ENCODE results near the gene GNPTAB.
A peak's percentile ranks its signal among the peaks of the same experiment; 100 is the strongest.

GNPTAB gene

DNA sequence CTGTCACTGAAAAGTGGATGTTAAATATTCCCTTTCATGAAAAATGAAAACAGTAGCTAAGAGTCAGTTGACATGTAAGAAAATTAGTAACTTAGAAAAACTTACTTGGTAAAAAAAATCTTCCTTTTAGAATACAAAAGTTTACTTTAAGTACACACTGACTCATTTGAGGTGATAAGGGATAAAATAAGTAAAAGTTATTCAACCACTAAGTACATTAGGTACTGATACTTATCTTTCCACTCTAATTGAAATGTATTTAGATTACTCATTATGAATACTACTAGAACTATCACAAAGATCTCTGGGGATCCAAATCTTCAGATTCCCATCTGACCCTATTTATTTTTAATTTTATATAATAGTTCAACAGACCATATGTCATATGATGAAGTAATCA is 103.7 kb downstream of the GNPTAB start:
- no peak overlapping the region for H3K9ac ChIP-seq (ENCODE audit: low read length)
- H3K9me3 ChIP-seq (ENCODE audit: control insufficient read depth, low read length): no peaks in the 10 kb centered on the region
- no peaks in the 10 kb centered on the region for H3K27me3 ChIP-seq (replicated peaks; ENCODE audit: control insufficient read depth, insufficient read depth, low read length)
- no peak for DNase-seq (ENCODE audit: low read depth)
- H3K36me3 ChIP-seq (ENCODE audit: control insufficient read depth, insufficient read depth, low read length, severe bottlenecking): peaks cover 68% of the 10 kb centered on the region
- H3K4me1 ChIP-seq (ENCODE audit: control insufficient read depth, insufficient read depth, low read length): no peaks in the 10 kb centered on the region
- no peak overlapping the region for H3K4me3 ChIP-seq (ENCODE audit: low read length)

DNA sequence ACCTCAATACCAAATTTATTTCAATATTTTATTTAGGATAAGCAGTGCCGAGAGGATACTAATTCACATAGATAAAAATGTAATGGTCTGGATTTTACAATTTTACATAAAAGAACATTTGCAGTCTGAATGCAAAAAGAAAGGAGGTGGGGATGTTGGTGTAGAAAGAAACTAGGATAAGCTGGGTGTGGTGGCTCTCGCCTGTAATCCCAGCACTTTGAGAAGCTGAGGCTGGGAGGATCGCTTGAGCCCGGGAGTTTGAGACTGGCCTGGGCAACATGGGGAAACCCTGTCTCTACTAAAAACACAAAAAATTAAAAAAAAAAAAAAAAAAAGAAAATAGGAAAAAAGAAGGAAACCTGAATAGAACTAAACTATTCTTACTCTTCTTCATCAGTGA is 108.4 kb downstream of the GNPTAB start:
- no peak overlapping the region for H3K4me3 ChIP-seq (ENCODE audit: low read length)
- no peak overlapping the region for H3K9ac ChIP-seq (ENCODE audit: low read length)
- peaks cover 44% of the 10 kb centered on the region for H3K36me3 ChIP-seq (ENCODE audit: control insufficient read depth, insufficient read depth, low read length, severe bottlenecking)
- no peak for DNase-seq (ENCODE audit: low read depth)
- peaks cover 6% of the 10 kb centered on the region for H3K4me1 ChIP-seq (ENCODE audit: control insufficient read depth, insufficient read depth, low read length)
- no peaks in the 10 kb centered on the region for H3K27me3 ChIP-seq (replicated peaks; ENCODE audit: control insufficient read depth, insufficient read depth, low read length)
- no peaks in the 10 kb centered on the region for H3K9me3 ChIP-seq (ENCODE audit: control insufficient read depth, low read length)

DNA sequence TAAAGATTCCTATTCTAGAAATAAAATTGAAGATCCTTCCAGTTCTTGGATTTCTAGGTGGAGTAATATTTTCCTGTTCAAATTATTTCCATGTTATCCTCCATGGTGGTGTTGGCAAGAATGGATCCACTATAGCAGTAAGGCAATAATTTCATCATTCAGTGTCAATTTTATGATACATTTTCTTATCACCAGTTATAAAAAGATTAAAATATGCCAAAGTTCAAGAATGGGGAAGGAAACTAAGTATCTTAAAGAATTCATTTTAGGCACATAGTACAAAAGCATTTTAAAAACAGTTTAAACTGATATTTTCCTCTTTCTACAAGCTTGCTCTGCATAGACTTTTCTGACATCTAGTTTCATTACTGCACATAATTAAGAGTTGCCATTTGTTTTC is 110.6 kb downstream of the GNPTAB start:
- DNase-seq (ENCODE audit: low read depth): no peak
- Histone ChIP-seq H3K36me3 (ENCODE audit: control insufficient read depth, insufficient read depth, low read length, severe bottlenecking) (peaks cover 25% of the 10 kb centered on the region), H3K9ac (ENCODE audit: low read length) (no peak overlapping the region), H3K9me3 (ENCODE audit: control insufficient read depth, low read length) (no peaks in the 10 kb centered on the region), H3K4me1 (ENCODE audit: control insufficient read depth, insufficient read depth, low read length) (peaks cover 18% of the 10 kb centered on the region), H3K27me3 (replicated peaks; ENCODE audit: control insufficient read depth, insufficient read depth, low read length) (no peaks in the 10 kb centered on the region), H3K4me3 (ENCODE audit: low read length) (no peak overlapping the region)

DNA sequence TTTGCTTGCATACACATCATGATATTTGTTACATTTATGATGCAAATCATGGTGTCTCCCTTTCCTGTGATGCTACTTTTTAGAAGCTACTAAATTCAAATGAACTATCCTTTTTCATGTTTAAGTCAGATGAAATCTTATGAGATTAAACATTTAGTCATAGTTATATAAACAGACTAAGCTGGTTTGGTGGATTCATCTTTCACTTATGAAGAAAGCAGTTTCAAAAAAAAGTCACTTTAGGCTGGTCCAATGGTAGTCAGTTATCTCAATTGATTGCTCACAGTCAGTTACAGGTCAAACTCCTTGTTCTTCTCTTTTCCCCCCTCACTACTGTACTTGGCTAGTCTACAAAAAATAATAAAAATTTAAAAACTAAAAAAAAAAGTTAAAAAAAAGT is 111.2 kb downstream of the GNPTAB start:
- no peak overlapping the region for H3K9ac ChIP-seq (ENCODE audit: low read length)
- H3K27me3 ChIP-seq (replicated peaks; ENCODE audit: control insufficient read depth, insufficient read depth, low read length): no peaks in the 10 kb centered on the region
- peaks cover 19% of the 10 kb centered on the region for H3K36me3 ChIP-seq (ENCODE audit: control insufficient read depth, insufficient read depth, low read length, severe bottlenecking)
- H3K9me3 ChIP-seq (ENCODE audit: control insufficient read depth, low read length): no peaks in the 10 kb centered on the region
- H3K4me1 ChIP-seq (ENCODE audit: control insufficient read depth, insufficient read depth, low read length): peaks cover 19% of the 10 kb centered on the region
- DNase-seq (ENCODE audit: low read depth): peak; percentile 41
- H3K4me3 ChIP-seq (ENCODE audit: low read length): no peak overlapping the region

DNA sequence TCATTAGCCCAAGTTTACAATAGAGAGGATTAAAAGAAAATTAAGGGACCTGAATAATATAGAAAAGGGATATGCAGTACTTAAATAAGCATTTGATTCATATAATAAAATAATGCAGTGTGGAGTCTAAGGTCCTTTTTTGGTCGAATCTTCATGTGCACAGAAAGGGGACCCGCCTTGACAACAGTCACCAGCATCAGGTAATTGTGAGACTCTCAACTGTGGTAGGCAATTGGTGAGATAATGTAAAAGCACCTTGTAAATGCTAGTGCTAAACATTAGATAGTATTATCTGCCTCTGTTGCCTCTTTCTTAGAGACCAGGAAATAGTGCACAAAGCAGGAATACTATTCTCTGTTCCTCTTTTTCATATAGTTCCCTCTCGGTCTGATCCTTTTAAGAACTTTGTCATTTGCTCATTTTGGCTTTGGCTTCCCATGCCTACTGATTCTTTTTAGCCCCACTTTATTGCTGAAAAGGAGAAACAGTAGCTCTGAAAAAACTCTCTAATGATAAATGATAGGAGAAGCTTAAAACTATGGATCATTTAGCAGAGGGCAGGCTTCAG is 115.8 kb downstream of the GNPTAB start:
- H3K27me3 ChIP-seq (replicated peaks; ENCODE audit: control insufficient read depth, insufficient read depth, low read length): no peaks in the 10 kb centered on the region
- peaks cover 34% of the 10 kb centered on the region for H3K4me1 ChIP-seq (ENCODE audit: control insufficient read depth, insufficient read depth, low read length)
- no peaks in the 10 kb centered on the region for H3K9me3 ChIP-seq (ENCODE audit: control insufficient read depth, low read length)
- no peak for DNase-seq (ENCODE audit: low read depth)
- peaks cover 2% of the 10 kb centered on the region for H3K36me3 ChIP-seq (ENCODE audit: control insufficient read depth, insufficient read depth, low read length, severe bottlenecking)
- no peak overlapping the region for H3K9ac ChIP-seq (ENCODE audit: low read length)
- H3K4me3 ChIP-seq (ENCODE audit: low read length): no peak overlapping the region

DNA sequence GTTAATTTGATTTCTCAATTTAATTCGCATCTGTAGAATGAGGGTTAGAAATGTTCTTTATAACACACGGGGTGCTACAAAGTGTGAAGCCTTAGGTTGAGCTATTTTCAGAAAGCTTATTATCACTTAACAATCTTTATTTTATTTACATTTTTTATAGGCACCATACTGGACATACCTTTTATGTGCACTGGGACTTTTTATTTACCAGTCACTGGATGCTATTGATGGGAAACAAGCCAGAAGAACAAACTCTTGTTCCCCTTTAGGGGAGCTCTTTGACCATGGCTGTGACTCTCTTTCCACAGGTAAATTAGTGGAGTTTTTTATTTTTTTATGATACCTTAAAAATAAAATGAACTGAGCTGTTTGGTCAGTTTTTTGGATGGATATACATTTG is 116.8 kb downstream of the GNPTAB start:
- Histone ChIP-seq H3K27me3 (replicated peaks; ENCODE audit: control insufficient read depth, insufficient read depth, low read length) (no peaks in the 10 kb centered on the region), H3K9me3 (ENCODE audit: control insufficient read depth, low read length) (no peaks in the 10 kb centered on the region), H3K4me3 (ENCODE audit: low read length) (peak overlapping the region; percentile 72), H3K4me1 (ENCODE audit: control insufficient read depth, insufficient read depth, low read length) (peaks cover 34% of the 10 kb centered on the region), H3K9ac (ENCODE audit: low read length) (peak overlapping the region; percentile 58), H3K36me3 (ENCODE audit: control insufficient read depth, insufficient read depth, low read length, severe bottlenecking) (peaks cover 2% of the 10 kb centered on the region)
- DNase-seq (ENCODE audit: low read depth): no peak

DNA sequence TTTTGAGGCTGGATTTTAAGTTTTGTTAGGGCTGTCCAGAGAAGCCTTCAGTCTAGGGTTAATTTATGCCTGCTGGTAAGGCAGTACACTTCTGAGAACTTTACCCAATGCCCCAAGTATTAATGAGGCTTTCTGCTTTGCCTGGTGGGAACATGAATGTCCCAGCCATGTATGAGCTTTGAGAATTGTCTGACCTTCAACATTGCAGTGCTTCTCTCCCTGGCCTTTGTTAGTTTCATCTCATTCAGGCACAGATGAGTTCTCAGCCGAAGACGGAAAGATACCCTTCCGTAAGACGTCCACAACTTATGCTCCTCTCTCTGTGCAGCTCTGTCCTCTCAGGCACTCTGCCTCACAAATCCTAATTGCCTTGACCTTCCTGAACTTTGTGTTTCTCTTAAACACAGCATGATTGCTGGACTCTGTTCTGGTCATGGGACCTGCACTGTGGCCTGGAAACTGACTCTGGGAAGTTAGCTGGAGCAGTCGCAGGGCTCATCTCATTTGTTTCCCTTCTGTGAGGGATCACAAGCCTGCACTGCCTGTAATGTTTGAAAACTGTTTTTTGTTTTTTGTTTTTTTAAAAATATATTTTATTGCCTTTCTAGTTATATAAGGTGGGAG is 117.6 kb downstream of the GNPTAB start:
- Histone ChIP-seq H3K4me3 (ENCODE audit: low read length) (peak overlapping the region; percentile 72), H3K27me3 (replicated peaks; ENCODE audit: control insufficient read depth, insufficient read depth, low read length) (no peaks in the 10 kb centered on the region), H3K9me3 (ENCODE audit: control insufficient read depth, low read length) (no peaks in the 10 kb centered on the region), H3K36me3 (ENCODE audit: control insufficient read depth, insufficient read depth, low read length, severe bottlenecking) (no peaks in the 10 kb centered on the region), H3K9ac (ENCODE audit: low read length) (peak overlapping the region; percentile 58), H3K4me1 (ENCODE audit: control insufficient read depth, insufficient read depth, low read length) (peaks cover 34% of the 10 kb centered on the region)
- DNase-seq (ENCODE audit: low read depth): no peak

DNA sequence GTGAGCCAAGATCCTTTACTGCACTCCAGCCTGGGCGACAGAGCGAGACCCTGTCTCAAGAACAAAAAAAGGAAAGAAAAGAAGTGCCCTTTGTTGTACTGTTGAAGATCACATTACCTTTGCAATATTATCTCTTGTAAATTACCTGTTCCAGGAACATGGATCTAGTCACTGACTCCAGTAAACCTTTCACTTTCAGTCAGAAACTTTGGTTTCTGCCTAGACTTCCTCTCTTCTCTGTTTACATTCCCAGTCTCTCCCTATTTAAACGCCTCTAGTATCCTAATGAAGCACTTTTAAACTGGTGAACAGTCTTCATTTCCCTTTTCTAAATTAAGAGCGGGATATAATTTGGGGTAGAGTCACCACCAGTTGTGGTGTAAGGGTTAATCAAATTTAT is 120.5 kb downstream of the GNPTAB start:
- no peak overlapping the region for H3K4me3 ChIP-seq (ENCODE audit: low read length)
- no peaks in the 10 kb centered on the region for H3K36me3 ChIP-seq (ENCODE audit: control insufficient read depth, insufficient read depth, low read length, severe bottlenecking)
- DNase-seq (ENCODE audit: low read depth): no peak
- H3K27me3 ChIP-seq (replicated peaks; ENCODE audit: control insufficient read depth, insufficient read depth, low read length): no peaks in the 10 kb centered on the region
- H3K9me3 ChIP-seq (ENCODE audit: control insufficient read depth, low read length): no peaks in the 10 kb centered on the region
- H3K9ac ChIP-seq (ENCODE audit: low read length): no peak overlapping the region
- peaks cover 24% of the 10 kb centered on the region for H3K4me1 ChIP-seq (ENCODE audit: control insufficient read depth, insufficient read depth, low read length)

DNA sequence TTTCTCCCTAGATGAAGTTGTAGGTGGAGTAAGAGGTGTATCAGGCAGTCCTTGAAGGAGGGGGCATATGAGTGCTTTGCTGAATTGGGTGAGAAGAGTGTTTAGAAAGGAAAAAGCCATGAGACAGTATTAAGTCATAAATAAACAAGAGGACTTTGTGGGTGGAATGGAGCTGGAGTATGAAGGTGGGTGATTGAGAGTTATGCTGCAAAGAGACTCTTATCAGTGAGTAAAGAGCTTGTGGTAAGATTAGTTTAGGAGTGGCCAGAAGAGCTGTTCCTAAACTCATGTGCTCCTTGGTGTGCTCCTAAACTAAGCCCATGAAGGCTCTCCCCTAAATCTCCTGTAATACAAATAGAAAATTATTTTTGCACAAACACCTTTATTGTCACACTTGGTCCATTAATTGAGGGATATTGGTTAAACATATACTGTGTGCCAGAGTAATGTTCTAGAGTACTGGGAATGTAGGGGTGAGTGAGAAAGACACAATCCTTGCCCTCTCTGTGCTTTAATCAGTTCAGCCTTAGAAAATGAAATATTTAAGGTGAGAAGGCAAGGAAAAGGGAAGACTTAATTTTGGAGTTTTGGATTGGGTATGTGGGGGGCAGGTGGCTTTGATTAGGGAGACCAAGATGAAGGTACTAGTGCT is 123.5 kb downstream of the GNPTAB start:
- DNase-seq (ENCODE audit: low read depth): no peak
- no peak overlapping the region for H3K9ac ChIP-seq (ENCODE audit: low read length)
- no peaks in the 10 kb centered on the region for H3K36me3 ChIP-seq (ENCODE audit: control insufficient read depth, insufficient read depth, low read length, severe bottlenecking)
- no peaks in the 10 kb centered on the region for H3K9me3 ChIP-seq (ENCODE audit: control insufficient read depth, low read length)
- no peaks in the 10 kb centered on the region for H3K27me3 ChIP-seq (replicated peaks; ENCODE audit: control insufficient read depth, insufficient read depth, low read length)
- H3K4me1 ChIP-seq (ENCODE audit: control insufficient read depth, insufficient read depth, low read length): peaks cover 5% of the 10 kb centered on the region
- no peak overlapping the region for H3K4me3 ChIP-seq (ENCODE audit: low read length)

DNA sequence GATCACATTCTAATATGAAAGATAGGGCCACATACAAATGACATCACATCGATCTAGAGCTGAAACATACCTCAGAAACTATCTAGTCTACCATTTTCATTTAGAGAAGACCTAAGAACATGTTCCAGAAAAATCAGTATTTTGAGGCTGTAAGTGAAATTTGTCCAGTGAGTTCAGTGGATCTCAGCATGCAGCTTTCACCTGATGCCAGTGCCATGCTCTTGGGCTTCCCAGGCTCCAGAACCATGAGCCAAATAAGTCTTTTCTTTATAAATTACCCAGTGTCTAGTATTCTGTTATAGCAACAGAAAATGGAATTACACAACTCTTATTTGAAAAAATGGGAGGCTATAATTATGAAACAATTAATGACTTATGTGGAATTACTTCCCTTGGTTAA is 124.4 kb downstream of the GNPTAB start:
- H3K36me3 ChIP-seq (ENCODE audit: control insufficient read depth, insufficient read depth, low read length, severe bottlenecking): no peaks in the 10 kb centered on the region
- H3K9ac ChIP-seq (ENCODE audit: low read length): no peak overlapping the region
- no peaks in the 10 kb centered on the region for H3K9me3 ChIP-seq (ENCODE audit: control insufficient read depth, low read length)
- no peaks in the 10 kb centered on the region for H3K27me3 ChIP-seq (replicated peaks; ENCODE audit: control insufficient read depth, insufficient read depth, low read length)
- H3K4me3 ChIP-seq (ENCODE audit: low read length): no peak overlapping the region
- DNase-seq (ENCODE audit: low read depth): no peak
- peaks cover 5% of the 10 kb centered on the region for H3K4me1 ChIP-seq (ENCODE audit: control insufficient read depth, insufficient read depth, low read length)

DNA sequence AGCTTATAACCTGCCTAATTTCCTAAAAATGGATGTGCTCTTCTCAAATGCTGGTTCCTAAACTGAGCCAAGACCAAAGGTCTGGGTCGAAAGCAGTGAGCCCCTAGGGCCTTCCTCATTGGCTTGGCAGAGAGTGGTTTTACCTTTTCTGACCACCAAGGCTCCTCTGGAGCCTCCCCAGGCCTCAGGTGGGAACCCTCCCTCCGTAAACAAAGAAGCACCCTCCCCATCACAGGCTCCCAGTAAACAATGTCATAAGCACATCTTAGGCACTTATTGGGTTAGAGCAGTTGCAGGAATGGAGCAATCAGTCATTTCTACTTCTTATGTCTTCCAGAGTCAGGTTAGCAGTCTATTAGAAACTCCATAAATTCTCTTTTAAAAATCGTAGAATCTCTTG is 127.3 kb downstream of the GNPTAB start:
- DNase-seq (ENCODE audit: low read depth): no peak
- H3K4me3 ChIP-seq (ENCODE audit: low read length): no peak overlapping the region
- no peaks in the 10 kb centered on the region for H3K27me3 ChIP-seq (replicated peaks; ENCODE audit: control insufficient read depth, insufficient read depth, low read length)
- peaks cover 20% of the 10 kb centered on the region for H3K4me1 ChIP-seq (ENCODE audit: control insufficient read depth, insufficient read depth, low read length)
- no peak overlapping the region for H3K9ac ChIP-seq (ENCODE audit: low read length)
- no peaks in the 10 kb centered on the region for H3K9me3 ChIP-seq (ENCODE audit: control insufficient read depth, low read length)
- H3K36me3 ChIP-seq (ENCODE audit: control insufficient read depth, insufficient read depth, low read length, severe bottlenecking): no peaks in the 10 kb centered on the region

Data from adipocyte (in vitro differentiated cells).